Muscle of leg (tissue), 11 donors: ENCODE data around the gene PARM1. TPM values are rescaled to one million over a fixed set of nuclear protein-coding genes. Genes with fewer than 3 reads are reported as not detected.

ENCODE experiments used
- DNase-seq: peaks from one replicate; pipeline ENCODE4 v3.0.0; 2013
- H3K27ac ChIP-seq: one replicate; pipeline ENCODE4 v1.5.1; 2013; ENCODE audit warnings: mild to moderate bottlenecking, low read length, control low read depth
- H3K27me3 ChIP-seq: one replicate; pipeline ENCODE4 v1.6.1; 2013; ENCODE audit warnings: low read length; ENCODE audit not compliant: control insufficient read depth, insufficient read depth
- H3K36me3 ChIP-seq: one replicate; pipeline ENCODE4 v1.6.1; 2013; ENCODE audit warnings: low read length; ENCODE audit not compliant: control insufficient read depth, insufficient read depth
- H3K4me1 ChIP-seq: one replicate; pipeline ENCODE4 v1.6.1; 2013; ENCODE audit warnings: low read length; ENCODE audit not compliant: control insufficient read depth, insufficient read depth
- H3K4me3 ChIP-seq: one replicate; pipeline ENCODE4 v1.5.1; 2013; ENCODE audit warnings: low read length, control low read depth
- H3K9me3 ChIP-seq: replicated peaks from 2 replicates; pipeline ENCODE4 v1.6.1; 2013; ENCODE audit warnings: low read depth, low read length; ENCODE audit not compliant: control insufficient read depth
- WGBS: methylation state at CpG from one replicate; pipeline ENCODE4 v1.1.5; 2013; ENCODE audit warnings: missing lambda C conversion rate; ENCODE audit not compliant: insufficient coverage; 5-methylcytosine and 5-hydroxymethylcytosine counted together
- polyA plus RNA-seq, 8 donors: library from polyadenylated mRNA; unstranded; fragments of 120-200 nt; gene quantifications; one replicate each; pipeline versions ENCODE4 v1.2.1 to v1.2.3, GENCODE V29; 2013; ENCODE audit warnings: inconsistent platforms in 1 of 8, low replicate concordance in 1 of 8; ENCODE audit not compliant: insufficient read length in 8 of 8, insufficient read depth in 1 of 8
- total RNA-seq: library from RNA; stranded (reverse); fragments of 120-200 nt; gene quantifications from one replicate; pipeline ENCODE4 v1.2.4, GENCODE V29; 2013

Gene PARM1
- total and polyA plus RNA-seq, 9 donors, result 58.0 to 100 (median 76.4) TPM

- Histone ChIP-seq H3K9me3 (no peaks in the 10 kb centered on the region), H3K36me3 (no peaks in the 10 kb centered on the region), H3K27ac (no peak overlapping the region), H3K4me3 (no peak overlapping the region), H3K27me3 (no peaks in the 10 kb centered on the region), H3K4me1 (peaks cover 4% of the 10 kb centered on the region)
- WGBS, result no CpG with 5 or more reads among the region's 5 CpGs
- DNase-seq, result no peak
Observed at GRCh38 chr4:74950882-74951281, 18.0 kb downstream of the PARM1 start.

GRCh38 chr4:74953647-74954046 is 20.7 kb downstream of the PARM1 start:
- Histone ChIP-seq H3K4me3 (no peak overlapping the region), H3K4me1 (peaks cover 4% of the 10 kb centered on the region), H3K36me3 (no peaks in the 10 kb centered on the region), H3K27ac (no peak overlapping the region), H3K9me3 (no peaks in the 10 kb centered on the region), H3K27me3 (no peaks in the 10 kb centered on the region)
- DNase-seq, result peak; percentile 44
- WGBS, result 61% methylated on average over 3 of the region's 4 CpGs

DNA sequence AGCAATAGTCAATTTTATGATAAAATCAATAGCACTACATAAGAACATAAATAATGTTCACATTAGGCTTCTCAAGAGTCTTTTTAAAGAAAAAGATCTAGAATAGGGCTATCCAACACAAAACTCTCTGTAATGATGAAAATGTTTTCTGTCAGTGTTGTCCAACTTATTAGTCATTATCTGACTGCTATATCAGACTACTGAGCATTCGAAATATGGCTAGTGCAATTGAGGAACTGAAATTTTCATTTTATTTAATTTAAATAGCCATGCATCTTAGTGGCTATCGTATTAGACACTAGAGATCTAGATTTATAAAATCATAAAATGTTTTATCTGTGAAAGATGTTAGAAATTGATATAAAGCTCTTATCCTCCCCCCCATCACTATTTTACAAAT is 26.0 kb downstream of the PARM1 start:
- no peaks in the 10 kb centered on the region for H3K4me1 ChIP-seq
- H3K4me3 ChIP-seq, result no peak overlapping the region
- WGBS, result no CpG with 5 or more reads among the region's 2 CpGs
- no peak overlapping the region for H3K27ac ChIP-seq
- no peaks in the 10 kb centered on the region for H3K36me3 ChIP-seq
- H3K27me3 ChIP-seq, result no peaks in the 10 kb centered on the region
- DNase-seq, result no peak
- H3K9me3 ChIP-seq, result peaks cover 3% of the 10 kb centered on the region

GRCh38 chr4:74961230-74961629 is 28.3 kb downstream of the PARM1 start:
- no peak overlapping the region for H3K4me3 ChIP-seq
- DNase-seq, result no peak
- no peaks in the 10 kb centered on the region for H3K36me3 ChIP-seq
- no CpG with 5 or more reads among the region's 2 CpGs for WGBS
- H3K27me3 ChIP-seq, result no peaks in the 10 kb centered on the region
- H3K4me1 ChIP-seq, result no peaks in the 10 kb centered on the region
- H3K27ac ChIP-seq, result no peak overlapping the region
- H3K9me3 ChIP-seq, result peaks cover 3% of the 10 kb centered on the region

- H3K27me3 ChIP-seq, result no peaks in the 10 kb centered on the region
- H3K4me3 ChIP-seq, result no peak overlapping the region
- H3K4me1 ChIP-seq, result no peaks in the 10 kb centered on the region
- no peak for DNase-seq
- H3K9me3 ChIP-seq, result peaks cover 3% of the 10 kb centered on the region
- H3K27ac ChIP-seq, result no peak overlapping the region
- no peaks in the 10 kb centered on the region for H3K36me3 ChIP-seq
Observed at GRCh38 chr4:74962584-74962983, 29.7 kb downstream of the PARM1 start.

DNA sequence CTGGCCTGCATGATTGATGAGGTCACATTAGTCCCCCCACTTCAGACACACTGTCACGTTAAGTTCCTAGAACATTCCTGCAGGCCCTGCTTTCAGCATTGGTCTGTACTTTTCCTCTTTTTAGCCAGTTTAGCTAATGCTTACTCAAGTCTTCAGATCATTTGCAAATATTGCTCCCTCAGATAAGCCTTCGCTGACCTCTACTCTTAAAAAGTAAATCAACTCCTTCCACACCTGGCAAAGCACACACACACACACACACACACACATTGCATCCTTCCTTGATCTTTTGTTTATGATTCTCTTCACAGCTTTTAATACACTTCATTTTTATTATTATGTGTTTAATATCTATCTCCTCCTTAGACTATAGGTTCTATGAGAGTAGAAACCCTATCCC is 31.4 kb downstream of the PARM1 start:
- H3K9me3 ChIP-seq, result peaks cover 3% of the 10 kb centered on the region
- H3K4me1 ChIP-seq, result peaks cover 3% of the 10 kb centered on the region
- H3K27ac ChIP-seq, result no peak overlapping the region
- H3K4me3 ChIP-seq, result no peak overlapping the region
- 68% methylated on average over 2 of the region's 2 CpGs for WGBS
- H3K36me3 ChIP-seq, result no peaks in the 10 kb centered on the region
- H3K27me3 ChIP-seq, result no peaks in the 10 kb centered on the region
- no peak for DNase-seq

GRCh38 chr4:74967324-74967723 is 34.4 kb downstream of the PARM1 start:
- no peaks in the 10 kb centered on the region for H3K9me3 ChIP-seq
- no peak overlapping the region for H3K27ac ChIP-seq
- no peak overlapping the region for H3K4me3 ChIP-seq
- 86% methylated on average over 1 of the region's 3 CpGs for WGBS
- no peaks in the 10 kb centered on the region for H3K36me3 ChIP-seq
- no peak for DNase-seq
- H3K4me1 ChIP-seq, result peaks cover 17% of the 10 kb centered on the region
- no peaks in the 10 kb centered on the region for H3K27me3 ChIP-seq

GRCh38 chr4:74968456-74969164 is 35.7 kb downstream of the PARM1 start:
- Histone ChIP-seq H3K4me1 (peaks cover 17% of the 10 kb centered on the region), H3K4me3 (no peak overlapping the region), H3K27ac (no peak overlapping the region), H3K36me3 (no peaks in the 10 kb centered on the region), H3K27me3 (no peaks in the 10 kb centered on the region), H3K9me3 (no peaks in the 10 kb centered on the region)
- 80% methylated on average over 1 of the region's 2 CpGs for WGBS
- no peak for DNase-seq

- peak; percentile 79 for DNase-seq
- 75% methylated on average over 3 of the region's 9 CpGs for WGBS
- Histone ChIP-seq H3K4me3 (no peak overlapping the region), H3K27ac (peak overlapping the region; percentile 63), H3K4me1 (peaks cover 17% of the 10 kb centered on the region), H3K9me3 (no peaks in the 10 kb centered on the region), H3K36me3 (peaks cover 2% of the 10 kb centered on the region), H3K27me3 (no peaks in the 10 kb centered on the region)
Observed at GRCh38 chr4:74969507-74970474, 36.9 kb downstream of the PARM1 start.

GRCh38 chr4:74970577-74970976 is 37.7 kb downstream of the PARM1 start:
- DNase-seq, result no peak
- no CpG with 5 or more reads among the region's 1 CpG for WGBS

More at GRCh38 chr4:74970577-74970976, 37.7 kb downstream of the PARM1 start:
- H3K4me1 ChIP-seq, result peaks cover 17% of the 10 kb centered on the region
- no peaks in the 10 kb centered on the region for H3K27me3 ChIP-seq
- no peak overlapping the region for H3K4me3 ChIP-seq
- H3K27ac ChIP-seq, result peak overlapping the region; percentile 57
- H3K9me3 ChIP-seq, result no peaks in the 10 kb centered on the region
- peaks cover 2% of the 10 kb centered on the region for H3K36me3 ChIP-seq
